ENCODE data around the gene FBXO38.
A peak's percentile ranks its signal among the peaks of the same experiment; 100 is the strongest.

Gene FBXO38

GRCh38 chr5:148482697-148483462, 99.1 kb downstream of the FBXO38 start:
- peak; percentile 62 for DNase-seq

DNA sequence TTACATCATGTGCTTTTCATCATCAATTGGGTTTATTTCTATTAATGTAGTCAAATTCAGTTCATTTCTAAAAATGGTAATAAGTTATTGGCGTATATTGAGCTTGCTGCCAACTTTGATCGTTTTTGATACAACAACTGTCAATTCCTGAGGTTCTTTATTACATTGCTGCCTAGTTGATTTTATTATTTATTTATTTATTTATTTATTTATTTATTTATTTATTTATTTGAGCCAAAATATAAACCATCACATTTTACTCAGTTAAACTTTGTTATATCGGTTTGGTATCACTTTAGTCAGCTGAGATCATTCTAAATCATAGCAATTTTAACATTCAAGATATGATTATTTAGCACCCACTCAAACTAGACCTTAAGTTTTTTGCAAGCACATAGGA, 100.0 kb downstream of the FBXO38 start:
- no peak for DNase-seq

GRCh38 chr5:148484651-148485050, 100.9 kb downstream of the FBXO38 start:
- DNase-seq = no peak

- DNase-seq = no peak
Measured at GRCh38 chr5:148486456-148486855, 102.7 kb downstream of the FBXO38 start.

DNA sequence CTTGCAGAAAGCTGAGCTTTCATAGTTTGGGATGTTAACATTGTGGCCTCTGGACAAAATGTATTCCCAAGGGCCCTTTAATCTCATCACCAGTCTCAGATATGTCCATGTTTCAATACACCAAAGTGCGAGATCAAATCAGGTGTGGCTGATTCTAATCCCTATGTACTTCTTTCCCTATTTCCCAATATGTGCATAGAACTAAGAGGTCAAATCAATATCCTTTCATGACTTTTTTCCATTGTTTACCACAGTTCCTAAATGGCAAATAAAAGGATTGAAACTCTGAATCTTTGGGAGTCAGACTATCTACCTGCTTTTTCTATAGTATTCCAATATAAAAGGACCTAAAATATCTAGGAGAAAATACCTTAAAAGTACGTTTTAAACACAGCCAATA, 105.0 kb downstream of the FBXO38 start:
- DNase-seq = no peak

GRCh38 chr5:148491015-148491792, 107.4 kb downstream of the FBXO38 start:
- DNase-seq = no peak

GRCh38 chr5:148491793-148492184, 108.0 kb downstream of the FBXO38 start:
- no peak for DNase-seq

DNA sequence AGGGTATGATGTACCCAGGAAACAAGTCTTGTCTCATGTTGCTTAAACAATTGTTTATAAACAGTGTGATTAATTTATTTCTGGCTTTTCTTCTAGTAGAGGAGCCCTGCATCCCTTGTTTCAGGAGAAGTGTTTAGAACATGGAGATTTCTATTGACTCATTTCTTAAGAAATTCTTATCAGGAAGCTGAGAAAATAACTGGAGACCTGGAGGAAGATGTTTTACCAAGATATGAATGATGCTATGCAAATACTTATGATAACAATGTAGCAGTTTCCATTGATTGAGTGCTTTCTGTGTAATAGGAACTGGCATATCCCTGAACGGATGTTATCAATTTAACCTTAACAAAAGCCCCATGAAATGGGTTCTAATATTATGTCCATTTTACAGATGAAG, 108.6 kb downstream of the FBXO38 start:
- DNase-seq = no peak
